Mesendoderm (in vitro differentiated cells): ENCODE measurements around the gene COA7.

Experiments used
- DNase-seq: peaks from one replicate; pipeline ENCODE4 v3.0.0; 2013
- H2AK5ac ChIP-seq: 2 replicates; pipeline ENCODE4 v1.6.1; 2013; ENCODE audit warnings: low read length, inconsistent platforms
- H2BK120ac ChIP-seq: 2 replicates; pipeline ENCODE4 v1.6.1; 2013; ENCODE audit warnings: low read depth, mild to moderate bottlenecking, low read length, moderate library complexity, mixed read lengths
- H2BK15ac ChIP-seq: replicated peaks from 2 replicates; pipeline ENCODE4 v1.6.1; 2013; ENCODE audit warnings: low read depth, mild to moderate bottlenecking, moderate library complexity
- H2BK5ac ChIP-seq: 2 replicates; pipeline ENCODE4 v1.6.1; 2013; ENCODE audit warnings: low read length, inconsistent platforms
- H3K18ac ChIP-seq: 2 replicates; pipeline ENCODE4 v1.6.1; 2013; ENCODE audit warnings: mild to moderate bottlenecking, low read length, mixed read lengths
- H3K23ac ChIP-seq: one replicate; pipeline ENCODE4 v1.6.1; 2013; ENCODE audit warnings: low read length
- H3K27ac ChIP-seq: 2 replicates; pipeline ENCODE4 v1.5.1; 2013; ENCODE audit warnings: low read depth, mild to moderate bottlenecking, inconsistent platforms, low read length, moderate library complexity
- H3K27me3 ChIP-seq: 2 replicates; pipeline ENCODE4 v1.6.1; 2013; ENCODE audit warnings: low read length, control low read depth, mild to moderate bottlenecking, inconsistent platforms; ENCODE audit not compliant: insufficient read depth, poor library complexity
- H3K36me3 ChIP-seq: 2 replicates; pipeline ENCODE4 v1.6.1; 2013; ENCODE audit warnings: low read length, inconsistent platforms; ENCODE audit not compliant: control insufficient read depth, insufficient read depth
- H3K4ac ChIP-seq: one replicate; pipeline ENCODE4 v1.6.1; 2013; ENCODE audit warnings: low read depth, mild to moderate bottlenecking, low read length, moderate library complexity
- H3K4me1 ChIP-seq: 2 replicates; pipeline ENCODE4 v1.6.1; 2013; ENCODE audit warnings: low read depth, low read length, inconsistent platforms; ENCODE audit not compliant: control insufficient read depth
- H3K4me2 ChIP-seq: 2 replicates; pipeline ENCODE4 v1.6.1; 2013; ENCODE audit warnings: low read length
- H3K4me3 ChIP-seq: 2 replicates; pipeline ENCODE4 v1.5.1; 2013; ENCODE audit warnings: mild to moderate bottlenecking, low read length
- H3K56ac ChIP-seq: one replicate; pipeline ENCODE4 v1.6.1; 2013; ENCODE audit warnings: low read length
- H3K79me1 ChIP-seq: 2 replicates; pipeline ENCODE4 v1.6.1; 2013; ENCODE audit warnings: low read length, inconsistent platforms
- H3K79me2 ChIP-seq: 2 replicates; pipeline ENCODE4 v1.6.1; 2013; ENCODE audit warnings: mild to moderate bottlenecking, low read length; ENCODE audit not compliant: control insufficient read depth, insufficient read depth
- H3K9ac ChIP-seq: 2 replicates; pipeline ENCODE4 v1.6.1; 2013; ENCODE audit warnings: low read length, inconsistent platforms
- H4K5ac ChIP-seq: one replicate; pipeline ENCODE4 v1.6.1; 2013; ENCODE audit warnings: low read length
- H4K8ac ChIP-seq: one replicate; pipeline ENCODE4 v1.6.1; 2013; ENCODE audit warnings: low read depth, mild to moderate bottlenecking, control low read depth, low read length, moderate library complexity
- WGBS: extraction: QIAGEN DNeasy Blood & Tissue Kit; methylation state at CpG from one replicate; pipeline ENCODE4 v1.1.7; 2013; ENCODE audit warnings: low lambda C conversion rate, missing lambda C conversion rate; ENCODE audit not compliant: insufficient coverage; ENCODE audit errors: extremely low coverage; 5-methylcytosine and 5-hydroxymethylcytosine counted together

COA7 gene

GRCh38 chr1:52659356-52659755 lies 38.8 kb downstream of the COA7 start:
- Histone ChIP-seq H3K4ac (no peak overlapping the region), H3K27ac (no peak overlapping the region), H3K4me2 (no peak overlapping the region), H2BK15ac (no peak overlapping the region), H4K8ac (no peak overlapping the region), H2BK5ac (no peak overlapping the region), H3K56ac (no peak overlapping the region), H3K23ac (no peak overlapping the region), H3K79me1 (no peaks in the 10 kb centered on the region), H2BK120ac (no peak overlapping the region), H3K18ac (no peak overlapping the region), H4K5ac (no peak overlapping the region), H3K9ac (no peak overlapping the region), H3K36me3 (no peaks in the 10 kb centered on the region), H3K27me3 (no peaks in the 10 kb centered on the region), H3K4me1 (peaks cover 6% of the 10 kb centered on the region), H3K4me3 (no peak overlapping the region), H3K79me2 (no peaks in the 10 kb centered on the region), H2AK5ac (no peak overlapping the region)
- peak; percentile 39 for DNase-seq
- WGBS: no CpG with 5 or more reads among the region's 3 CpGs

- Histone ChIP-seq H2BK15ac (no peak overlapping the region), H3K9ac (no peak overlapping the region), H3K27me3 (no peaks in the 10 kb centered on the region), H3K4ac (no peak overlapping the region), H3K4me2 (no peak overlapping the region), H2BK120ac (no peak overlapping the region), H3K27ac (no peak overlapping the region), H2AK5ac (no peak overlapping the region), H3K56ac (no peak overlapping the region), H3K36me3 (no peaks in the 10 kb centered on the region), H4K5ac (no peak overlapping the region), H3K4me3 (no peak overlapping the region), H3K4me1 (peaks cover 6% of the 10 kb centered on the region), H3K18ac (no peak overlapping the region), H2BK5ac (no peak overlapping the region), H3K23ac (no peak overlapping the region), H4K8ac (no peak overlapping the region), H3K79me2 (no peaks in the 10 kb centered on the region), H3K79me1 (no peaks in the 10 kb centered on the region)
- DNase-seq: no peak
- no CpG with 5 or more reads among the region's 1 CpG for WGBS
Measured at GRCh38 chr1:52658795-52659194, 39.4 kb downstream of the COA7 start.

DNA sequence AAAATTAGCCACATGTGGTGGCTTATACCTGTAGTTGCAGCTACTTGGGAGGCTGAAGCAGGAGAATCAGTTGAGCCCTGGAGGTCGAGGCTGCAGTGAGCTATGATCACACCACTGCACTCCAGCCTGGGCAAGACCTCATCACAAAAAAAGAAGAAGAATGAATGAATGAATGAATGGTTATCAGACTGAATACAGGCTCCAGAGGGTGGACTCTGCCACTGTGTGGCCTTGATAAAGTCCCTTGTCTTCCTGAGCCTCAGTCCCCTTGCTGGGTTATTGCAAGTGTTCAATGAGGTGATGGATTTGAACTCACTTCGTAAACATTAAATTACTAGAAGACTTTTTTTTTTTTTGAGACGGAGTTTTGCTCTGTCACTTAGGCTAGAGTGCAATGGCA lies 40.4 kb downstream of the COA7 start:
- Histone ChIP-seq H2BK5ac (no peak overlapping the region), H3K23ac (no peak overlapping the region), H3K27ac (no peak overlapping the region), H3K4me3 (no peak overlapping the region), H3K18ac (no peak overlapping the region), H3K4ac (no peak overlapping the region), H4K5ac (no peak overlapping the region), H3K4me2 (no peak overlapping the region), H3K79me1 (no peaks in the 10 kb centered on the region), H3K79me2 (no peaks in the 10 kb centered on the region), H2BK120ac (no peak overlapping the region), H2AK5ac (no peak overlapping the region), H4K8ac (no peak overlapping the region), H3K36me3 (no peaks in the 10 kb centered on the region), H3K27me3 (no peaks in the 10 kb centered on the region), H3K4me1 (peaks cover 5% of the 10 kb centered on the region), H3K9ac (no peak overlapping the region), H2BK15ac (no peak overlapping the region), H3K56ac (no peak overlapping the region)
- DNase-seq: no peak
- no CpG with 5 or more reads among the region's 3 CpGs for WGBS

- Histone ChIP-seq H3K27me3 (no peaks in the 10 kb centered on the region), H3K79me1 (no peaks in the 10 kb centered on the region), H3K56ac (no peak overlapping the region), H3K23ac (no peak overlapping the region), H3K4ac (no peak overlapping the region), H4K5ac (no peak overlapping the region), H2BK5ac (no peak overlapping the region), H3K79me2 (no peaks in the 10 kb centered on the region), H2BK120ac (no peak overlapping the region), H3K9ac (no peak overlapping the region), H3K4me2 (no peak overlapping the region), H3K4me1 (no peaks in the 10 kb centered on the region), H2AK5ac (no peak overlapping the region), H2BK15ac (no peak overlapping the region), H3K36me3 (no peaks in the 10 kb centered on the region), H3K4me3 (no peak overlapping the region), H3K27ac (no peak overlapping the region), H3K18ac (no peak overlapping the region), H4K8ac (no peak overlapping the region)
- DNase-seq: no peak
Measured at GRCh38 chr1:52654063-52654462, 44.1 kb downstream of the COA7 start.

DNA sequence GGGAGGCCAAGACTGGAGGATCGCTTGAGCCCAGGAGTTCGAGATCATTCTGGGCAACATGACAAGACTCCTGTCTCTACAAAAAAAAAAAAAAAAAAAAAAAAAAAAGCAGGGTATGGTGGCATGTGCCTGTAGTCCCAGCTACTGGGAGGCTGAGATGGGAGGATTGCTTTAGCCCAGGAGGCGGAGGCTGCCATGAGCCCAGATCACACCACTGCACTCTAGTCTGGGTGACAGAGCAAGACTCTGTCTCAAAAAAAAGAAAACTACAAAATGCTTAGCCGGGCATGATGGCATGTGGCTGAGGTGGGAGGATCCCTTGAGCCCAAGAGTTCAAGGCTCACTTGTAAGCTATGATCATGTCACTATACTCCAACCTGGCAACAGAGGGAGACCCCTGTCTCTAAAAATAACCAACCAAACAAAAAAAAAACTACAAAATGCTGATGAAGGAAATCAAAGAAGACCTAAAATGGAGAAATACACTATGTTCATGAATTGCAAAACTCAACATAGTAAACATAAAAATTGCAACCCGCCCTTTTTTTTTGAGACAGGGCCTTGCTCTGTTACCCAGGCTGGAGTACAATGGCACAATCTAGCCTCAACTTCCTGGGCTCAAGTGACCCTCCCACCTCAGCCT lies 44.8 kb downstream of the COA7 start:
- Histone ChIP-seq H3K79me1 (no peaks in the 10 kb centered on the region), H4K8ac (no peak overlapping the region), H2BK5ac (no peak overlapping the region), H3K18ac (no peak overlapping the region), H2BK15ac (no peak overlapping the region), H3K4me1 (no peaks in the 10 kb centered on the region), H2AK5ac (no peak overlapping the region), H3K36me3 (no peaks in the 10 kb centered on the region), H2BK120ac (no peak overlapping the region), H4K5ac (no peak overlapping the region), H3K4me2 (no peak overlapping the region), H3K27me3 (no peaks in the 10 kb centered on the region), H3K27ac (no peak overlapping the region), H3K4ac (no peak overlapping the region), H3K4me3 (no peak overlapping the region), H3K9ac (no peak overlapping the region), H3K56ac (no peak overlapping the region), H3K79me2 (no peaks in the 10 kb centered on the region), H3K23ac (no peak overlapping the region)
- DNase-seq: no peak
- WGBS: no CpG with 5 or more reads among the region's 5 CpGs

- Histone ChIP-seq H4K8ac (no peak overlapping the region), H3K36me3 (no peaks in the 10 kb centered on the region), H2BK15ac (no peak overlapping the region), H3K18ac (no peak overlapping the region), H3K9ac (no peak overlapping the region), H3K79me2 (no peaks in the 10 kb centered on the region), H3K4me3 (no peak overlapping the region), H3K4me1 (no peaks in the 10 kb centered on the region), H3K79me1 (no peaks in the 10 kb centered on the region), H4K5ac (no peak overlapping the region), H3K27me3 (no peaks in the 10 kb centered on the region), H2BK120ac (no peak overlapping the region), H2AK5ac (no peak overlapping the region), H3K4me2 (no peak overlapping the region), H3K4ac (no peak overlapping the region), H3K56ac (no peak overlapping the region), H3K27ac (no peak overlapping the region), H2BK5ac (no peak overlapping the region), H3K23ac (no peak overlapping the region)
- no CpG with 5 or more reads among the region's 1 CpG for WGBS
- DNase-seq: no peak
Measured at GRCh38 chr1:52651904-52652303, 46.2 kb downstream of the COA7 start.
